WTC11 (cell line): ENCODE measurements around the gene DPEP2.

Experiments
- CTCF ChIP-seq: fragments of 200-600 bp; IDR thresholded peaks from 2 replicates; pipeline ENCODE4 v1.8.0; 2022; ENCODE audit warnings: antibody characterized with exemption
- ESRRA ChIP-seq: sonication (generic); formaldehyde crosslinking; IDR thresholded peaks from 2 replicates; pipeline ENCODE4 v1.8.1; 2022; ENCODE audit warnings: mild to moderate bottlenecking, missing genetic modification reagents, borderline replicate concordance
- SP1 ChIP-seq: sonication (generic); formaldehyde crosslinking; conservative IDR thresholded peaks from 2 replicates; pipeline ENCODE4 v1.8.1; 2022; ENCODE audit warnings: missing genetic modification reagents
- TCF7 ChIP-seq: sonication (generic); formaldehyde crosslinking; IDR thresholded peaks from 2 replicates; pipeline ENCODE4 v1.8.0; 2022; ENCODE audit warnings: mild to moderate bottlenecking, low read depth, missing genetic modification reagents, moderate library complexity
- ZNF416 ChIP-seq: fragments of 250-450 bp; sonication (Bioruptor Pico); IDR thresholded peaks from 2 replicates; pipeline ENCODE4 v1.9.0; 2021; ENCODE audit warnings: mild to moderate bottlenecking, inconsistent platforms

- TF ChIP-seq ZNF416 (CRISPR knock-in tag) = no peak
- TF ChIP-seq CTCF = no peak
- TF ChIP-seq TCF7 (CRISPR knock-in tag) = no peak
- TF ChIP-seq SP1 = no peak
- no peak for TF ChIP-seq ESRRA (CRISPR knock-in tag)
Measured at GRCh38 chr16:68041783-68042182, 42.5 kb upstream of the DPEP2 start.
